HCT116 (cell line): Measurements from ENCODE around the gene STON2.

Experiments used
- EZH2phosphoT487 ChIP-seq: fragments of 200-600 bp; IDR thresholded peaks from 2 replicates; pipeline ENCODE4 v1.6.1; 2018; ENCODE audit warnings: antibody characterized with exemption, borderline replicate concordance
- FOSL1 ChIP-seq: IDR thresholded peaks from 2 replicates; pipeline ENCODE4 v1.6.1; 2012; ENCODE audit warnings: low read depth
- MAX ChIP-seq: IDR thresholded peaks from 2 replicates; pipeline ENCODE4 v1.6.1; 2012
- POLR2A ChIP-seq: IDR thresholded peaks from 2 replicates; pipeline ENCODE4 v1.7.0; 2011; ENCODE audit warnings: borderline replicate concordance; ENCODE audit not compliant: insufficient read depth, insufficient read length; ENCODE audit errors: extremely low read depth
- RAD21 ChIP-seq: IDR thresholded peaks from 2 replicates; pipeline ENCODE4 v1.6.1; 2012; ENCODE audit warnings: low read depth, mild to moderate bottlenecking
- SRF ChIP-seq: IDR thresholded peaks from 2 replicates; pipeline ENCODE4 v1.6.1; 2012; ENCODE audit warnings: low read depth
- YY1 ChIP-seq: IDR thresholded peaks from 2 replicates; pipeline ENCODE4 v1.6.1; 2011; ENCODE audit warnings: low read length, low read depth, moderate library complexity, mild to moderate bottlenecking; ENCODE audit not compliant: insufficient replicate concordance; ENCODE audit errors: extremely low read depth
- ZNF274 ChIP-seq: fragments of 200-500 bp; sonication (Bioruptor generic); IDR thresholded peaks from 2 replicates; pipeline ENCODE4 v1.6.1; 2014; ENCODE audit warnings: mild to moderate bottlenecking, low read depth, low read length, inconsistent platforms
- TF ChIP-seq, protein P1 (sequence below), 3 experiments: fragments of 200-600 bp in 1 of 3; sonication (generic) in 1 of 3; IDR thresholded peaks in 2 of 3; conservative IDR thresholded peaks in 1 of 3; 2 replicates each; pipeline ENCODE4 v1.5.1; 2012 to 2017; ENCODE audit warnings: low read depth in 2 of 3, low read length in 2 of 3, antibody characterized with exemption in 1 of 3, borderline replicate concordance in 1 of 3, control low read depth in 1 of 3, mild to moderate bottlenecking in 1 of 3, mixed read lengths in 1 of 3, mixed run types in 1 of 3, moderate library complexity in 1 of 3; ENCODE audit not compliant: insufficient read depth in 1 of 3

DNA sequence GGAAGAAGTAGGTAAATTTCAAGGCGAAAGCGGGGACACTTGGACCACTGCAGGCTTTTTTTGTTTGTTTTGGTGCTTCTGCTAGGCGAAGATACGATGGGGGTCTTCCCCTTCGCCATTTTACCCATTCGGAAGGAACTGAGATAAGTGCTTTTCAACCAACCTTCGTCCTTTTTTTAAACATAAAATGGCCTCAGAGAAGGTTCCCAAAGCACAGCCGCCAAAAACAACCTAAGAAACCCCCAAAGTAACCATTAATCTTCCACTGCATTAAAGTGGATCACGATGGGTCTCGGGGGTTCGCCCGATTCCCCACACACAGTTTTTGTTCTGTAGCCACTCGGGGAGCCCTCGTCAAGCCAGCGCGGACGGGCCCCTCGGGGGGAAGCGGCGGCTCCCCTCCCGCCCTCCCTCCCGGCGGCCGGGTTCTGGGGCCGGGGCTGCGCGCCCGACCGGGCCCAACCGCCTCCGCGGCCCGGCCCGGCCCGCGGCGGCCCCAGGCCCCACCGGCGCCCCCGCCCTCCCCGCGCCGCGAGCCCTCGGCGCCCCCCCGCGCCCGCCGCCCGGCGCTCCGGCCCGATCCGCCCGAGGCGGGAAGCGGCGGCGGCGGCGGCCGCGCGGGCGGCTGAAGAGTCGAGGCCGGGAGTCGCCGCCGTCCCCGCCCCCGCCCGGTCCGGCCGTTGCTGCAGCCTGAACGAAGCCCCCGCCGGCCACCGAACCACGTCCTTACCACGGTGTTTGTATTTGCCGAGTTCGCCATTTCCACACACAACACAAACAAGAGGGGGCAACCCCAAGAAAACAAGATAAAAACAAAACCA lies 180.2 kb downstream of the STON2 start:
- TF ChIP-seq ZNF274: no peak
- TF ChIP-seq MAX: no peak
- TF ChIP-seq, protein P1, sequence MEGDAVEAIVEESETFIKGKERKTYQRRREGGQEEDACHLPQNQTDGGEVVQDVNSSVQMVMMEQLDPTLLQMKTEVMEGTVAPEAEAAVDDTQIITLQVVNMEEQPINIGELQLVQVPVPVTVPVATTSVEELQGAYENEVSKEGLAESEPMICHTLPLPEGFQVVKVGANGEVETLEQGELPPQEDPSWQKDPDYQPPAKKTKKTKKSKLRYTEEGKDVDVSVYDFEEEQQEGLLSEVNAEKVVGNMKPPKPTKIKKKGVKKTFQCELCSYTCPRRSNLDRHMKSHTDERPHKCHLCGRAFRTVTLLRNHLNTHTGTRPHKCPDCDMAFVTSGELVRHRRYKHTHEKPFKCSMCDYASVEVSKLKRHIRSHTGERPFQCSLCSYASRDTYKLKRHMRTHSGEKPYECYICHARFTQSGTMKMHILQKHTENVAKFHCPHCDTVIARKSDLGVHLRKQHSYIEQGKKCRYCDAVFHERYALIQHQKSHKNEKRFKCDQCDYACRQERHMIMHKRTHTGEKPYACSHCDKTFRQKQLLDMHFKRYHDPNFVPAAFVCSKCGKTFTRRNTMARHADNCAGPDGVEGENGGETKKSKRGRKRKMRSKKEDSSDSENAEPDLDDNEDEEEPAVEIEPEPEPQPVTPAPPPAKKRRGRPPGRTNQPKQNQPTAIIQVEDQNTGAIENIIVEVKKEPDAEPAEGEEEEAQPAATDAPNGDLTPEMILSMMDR (IDR thresholded peaks at IDR 0.05 in 2 of 3, conservative IDR thresholded peaks at IDR 0.05 in 1 of 3; ENCODE audit: borderline replicate concordance in 1 of 3, insufficient read depth in 1 of 3, low read depth in 2 of 3, low read length in 2 of 3): no peak
- no peak for TF ChIP-seq FOSL1
- no peak for TF ChIP-seq RAD21
- TF ChIP-seq YY1: no peak
- no peak for TF ChIP-seq EZH2phosphoT487
- no peak for TF ChIP-seq SRF
- TF ChIP-seq POLR2A: no peak
